Breast epithelium (tissue), 3 donors: ENCODE results near the gene AADACL4.

Experiments used
- CTCF ChIP-seq, 3 donors: fragments of 450-650 bp; IDR thresholded peaks; one replicate each; pipeline ENCODE4 v1.5.1; 2016 to 2017; ENCODE audit warnings: antibody characterized with exemption in 3 of 3, mild to moderate bottlenecking in 3 of 3, moderate library complexity in 3 of 3
- POLR2A ChIP-seq: fragments of 450-650 bp; IDR thresholded peaks from one replicate; pipeline ENCODE4 v1.6.1; 2016; ENCODE audit warnings: antibody characterized with exemption, mild to moderate bottlenecking, moderate library complexity
- POLR2AphosphoS5 ChIP-seq, 3 donors: sonication (generic); formaldehyde crosslinking; IDR thresholded peaks; one replicate each; pipeline ENCODE4 v1.6.1; 2017; ENCODE audit warnings: antibody characterized with exemption in 3 of 3

- TF ChIP-seq POLR2A (no peak), CTCF (IDR thresholded peaks at IDR 0.05) (no peak), POLR2AphosphoS5 (IDR thresholded peaks at IDR 0.05) (no peak)
Measured at GRCh38 chr1:12609469-12610003, 34.3 kb upstream of the AADACL4 start.
